ENCODE results near the gene ETV2.
"Not testable (repeated sequence)": the region's sequence is repeated elsewhere in the genome, so short reads cannot be mapped to it uniquely, and the experiment has no call there.

The ETV2 gene, protein sequence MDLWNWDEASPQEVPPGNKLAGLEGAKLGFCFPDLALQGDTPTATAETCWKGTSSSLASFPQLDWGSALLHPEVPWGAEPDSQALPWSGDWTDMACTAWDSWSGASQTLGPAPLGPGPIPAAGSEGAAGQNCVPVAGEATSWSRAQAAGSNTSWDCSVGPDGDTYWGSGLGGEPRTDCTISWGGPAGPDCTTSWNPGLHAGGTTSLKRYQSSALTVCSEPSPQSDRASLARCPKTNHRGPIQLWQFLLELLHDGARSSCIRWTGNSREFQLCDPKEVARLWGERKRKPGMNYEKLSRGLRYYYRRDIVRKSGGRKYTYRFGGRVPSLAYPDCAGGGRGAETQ

DNA sequence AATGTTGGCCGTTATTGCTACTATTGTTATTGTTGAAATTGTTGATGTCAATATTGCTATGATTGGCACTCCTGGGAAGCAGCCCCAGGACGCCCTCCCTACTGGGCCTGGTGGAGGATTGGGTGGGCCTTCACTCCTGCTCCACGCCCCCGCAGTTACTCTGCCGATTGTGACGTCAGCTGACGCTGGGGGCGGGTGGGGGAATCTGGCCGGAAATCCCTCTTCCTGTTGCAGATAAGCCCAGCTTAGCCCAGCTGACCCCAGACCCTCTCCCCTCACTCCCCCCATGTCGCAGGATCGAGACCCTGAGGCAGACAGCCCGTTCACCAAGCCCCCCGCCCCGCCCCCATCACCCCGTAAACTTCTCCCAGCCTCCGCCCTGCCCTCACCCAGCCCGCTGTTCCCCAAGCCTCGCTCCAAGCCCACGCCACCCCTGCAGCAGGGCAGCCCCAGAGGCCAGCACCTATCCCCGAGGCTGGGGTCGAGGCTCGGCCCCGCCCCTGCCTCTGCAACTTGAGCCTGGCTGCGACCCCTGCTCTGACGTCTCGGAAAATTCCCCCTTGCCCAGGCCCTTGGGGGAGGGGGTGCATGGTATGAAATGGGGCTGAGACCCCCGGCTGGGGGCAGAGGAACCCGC lies at the start of gene ETV2:
TSS of gene ETV2 (plus strand) at position 231 of the 637 bp plus-strand sequence. CDS start 716 bp downstream, outside the sequence.
- TF ChIP-seq, protein P1, sequence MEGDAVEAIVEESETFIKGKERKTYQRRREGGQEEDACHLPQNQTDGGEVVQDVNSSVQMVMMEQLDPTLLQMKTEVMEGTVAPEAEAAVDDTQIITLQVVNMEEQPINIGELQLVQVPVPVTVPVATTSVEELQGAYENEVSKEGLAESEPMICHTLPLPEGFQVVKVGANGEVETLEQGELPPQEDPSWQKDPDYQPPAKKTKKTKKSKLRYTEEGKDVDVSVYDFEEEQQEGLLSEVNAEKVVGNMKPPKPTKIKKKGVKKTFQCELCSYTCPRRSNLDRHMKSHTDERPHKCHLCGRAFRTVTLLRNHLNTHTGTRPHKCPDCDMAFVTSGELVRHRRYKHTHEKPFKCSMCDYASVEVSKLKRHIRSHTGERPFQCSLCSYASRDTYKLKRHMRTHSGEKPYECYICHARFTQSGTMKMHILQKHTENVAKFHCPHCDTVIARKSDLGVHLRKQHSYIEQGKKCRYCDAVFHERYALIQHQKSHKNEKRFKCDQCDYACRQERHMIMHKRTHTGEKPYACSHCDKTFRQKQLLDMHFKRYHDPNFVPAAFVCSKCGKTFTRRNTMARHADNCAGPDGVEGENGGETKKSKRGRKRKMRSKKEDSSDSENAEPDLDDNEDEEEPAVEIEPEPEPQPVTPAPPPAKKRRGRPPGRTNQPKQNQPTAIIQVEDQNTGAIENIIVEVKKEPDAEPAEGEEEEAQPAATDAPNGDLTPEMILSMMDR (IDR thresholded peaks at IDR 0.05) = no peak
- Histone ChIP-seq H3K4me3 (ENCODE audit: low read depth in 1 of 2, low read length in 1 of 2) (no peak within 1 kb of the TSS), H3K27ac (no peak within 1 kb of the TSS), H3K27me3 (peaks cover 28% of the 10 kb centered on the region), H3K9me3 (no peaks in the 10 kb centered on the region), H3K4me1 (ENCODE audit: control insufficient read depth in 1 of 2, insufficient read depth in 1 of 2, low read depth in 1 of 2, low read length in 1 of 2) (peaks cover 21 to 32% of the 10 kb centered on the region in 2 experiments), H3K36me3 (peaks cover 19% of the 10 kb centered on the region)

DNA sequence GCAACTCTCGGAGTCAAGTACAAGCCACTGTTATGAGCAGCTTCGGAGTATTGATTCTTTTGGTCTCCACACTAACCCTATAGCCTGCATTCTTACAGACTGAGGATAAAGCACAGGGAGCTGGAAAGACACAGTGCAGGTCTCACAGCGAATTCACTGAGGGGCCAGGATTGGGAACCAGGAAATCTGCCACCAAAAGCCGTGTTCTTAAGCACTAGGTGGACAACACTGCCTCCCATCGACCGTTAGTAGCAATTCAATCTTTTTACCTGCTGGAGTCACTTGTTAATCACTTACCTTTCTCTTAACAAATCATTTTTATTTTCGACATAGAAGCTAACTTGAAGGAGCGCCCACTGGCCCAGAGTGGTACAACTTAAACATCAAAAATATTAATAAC lies 49.3 kb upstream of the ETV2 start:
- Histone ChIP-seq H3K9me3 (no peaks in the 10 kb centered on the region), H3K27me3 (peaks cover 3% of the 10 kb centered on the region), H3K4me1 (ENCODE audit: control insufficient read depth in 1 of 2, insufficient read depth in 1 of 2, low read depth in 1 of 2, low read length in 1 of 2) (no peaks in the 10 kb centered on the region), H3K27ac (no peak overlapping the region), H3K4me3 (ENCODE audit: low read depth in 1 of 2, low read length in 1 of 2) (no peak overlapping the region), H3K36me3 (no peaks in the 10 kb centered on the region)
- TF ChIP-seq, protein P1 (IDR thresholded peaks at IDR 0.05) = no peak

DNA sequence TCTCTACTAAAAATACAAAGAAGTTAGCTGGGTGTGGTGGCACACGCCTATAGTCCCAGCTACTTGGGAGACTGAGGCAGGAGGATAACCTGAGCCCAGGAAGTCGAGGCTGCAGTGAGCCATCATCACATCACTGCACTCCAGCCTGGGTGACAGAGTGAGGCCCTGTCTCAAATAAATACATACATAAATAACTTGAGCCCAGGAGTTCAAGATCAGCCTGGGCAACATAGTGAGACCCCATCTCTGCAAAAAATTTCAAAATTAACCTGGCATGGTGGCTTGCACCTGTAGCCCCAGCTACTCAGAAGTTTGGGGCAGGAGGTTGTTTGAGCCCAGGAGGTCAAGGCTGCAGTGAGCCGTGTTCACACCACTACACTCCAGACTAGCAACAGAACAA lies 46.5 kb upstream of the ETV2 start:
- not testable (repeated sequence) for H3K4me3 ChIP-seq (ENCODE audit: low read depth in 1 of 2, low read length in 1 of 2)

DNA sequence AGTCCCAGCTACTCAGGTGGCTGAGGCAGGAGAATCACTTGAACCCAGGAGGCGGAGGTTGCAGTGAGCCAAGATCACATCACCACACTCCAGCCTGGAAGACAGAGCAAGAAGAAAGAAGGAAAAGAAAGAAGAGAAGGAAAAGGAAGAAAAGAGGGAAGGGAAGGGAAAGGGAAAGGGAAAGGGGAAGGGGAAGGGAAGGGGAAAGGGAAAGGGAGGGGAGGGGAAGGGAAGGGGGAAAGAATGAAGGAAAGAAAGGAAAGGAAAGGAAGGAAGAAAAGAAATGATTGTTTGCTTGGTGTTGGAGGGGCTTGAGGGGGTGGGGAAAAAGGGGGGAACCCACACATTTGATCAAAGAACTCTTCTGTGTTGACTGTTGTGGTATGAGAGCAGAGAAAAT lies 45.6 kb upstream of the ETV2 start:
- H3K36me3 ChIP-seq = no peaks in the 10 kb centered on the region
- TF ChIP-seq, protein P1 (IDR thresholded peaks at IDR 0.05) = no peak
- H3K4me3 ChIP-seq (ENCODE audit: low read depth in 1 of 2, low read length in 1 of 2) = no peak overlapping the region
- H3K9me3 ChIP-seq = no peaks in the 10 kb centered on the region
- no peak overlapping the region for H3K27ac ChIP-seq
- H3K4me1 ChIP-seq (ENCODE audit: control insufficient read depth in 1 of 2, insufficient read depth in 1 of 2, low read depth in 1 of 2, low read length in 1 of 2) = no peaks in the 10 kb centered on the region
- peaks cover 19% of the 10 kb centered on the region for H3K27me3 ChIP-seq

More for the DNA sequence above, 46.5 kb upstream of the ETV2 start:
- H3K9me3 ChIP-seq; H3K36me3 ChIP-seq; H3K27ac ChIP-seq; H3K4me1 ChIP-seq (ENCODE audit: control insufficient read depth in 1 of 2, insufficient read depth in 1 of 2, low read depth in 1 of 2, low read length in 1 of 2): not testable (repeated sequence)
- peaks cover 19% of the 10 kb centered on the region for H3K27me3 ChIP-seq

DNA sequence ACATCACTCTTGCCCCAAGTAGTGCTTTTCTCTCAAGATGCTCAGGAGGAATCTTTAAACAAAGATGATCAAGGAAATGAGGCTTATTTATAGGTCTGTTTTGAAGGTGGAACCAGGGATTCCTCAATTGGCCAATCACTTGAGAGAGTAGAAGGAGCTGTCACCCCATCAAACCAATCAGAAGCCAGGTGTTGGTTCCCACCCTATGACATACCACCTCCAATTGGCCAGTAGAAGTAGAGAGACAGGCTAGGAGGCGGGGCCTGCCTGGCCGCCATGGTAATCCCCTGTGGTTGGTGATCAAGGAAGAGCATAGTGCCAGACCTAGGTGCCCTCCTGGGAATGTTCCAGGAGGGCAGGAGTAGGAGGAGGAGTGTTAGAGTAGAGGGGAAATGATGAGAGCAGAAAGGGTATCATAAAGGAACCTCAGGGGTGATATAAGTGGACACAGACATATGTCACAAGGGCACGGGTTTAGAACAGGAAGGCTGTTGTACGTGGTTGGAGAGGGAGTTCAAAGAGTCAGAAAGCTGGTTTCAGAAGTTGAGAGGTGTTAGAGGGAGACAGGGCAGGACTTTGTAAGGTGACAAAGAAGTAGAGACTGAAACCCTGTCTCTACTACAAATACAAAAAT lies 45.1 kb upstream of the ETV2 start:
- no peaks in the 10 kb centered on the region for H3K4me1 ChIP-seq (ENCODE audit: control insufficient read depth in 1 of 2, insufficient read depth in 1 of 2, low read depth in 1 of 2, low read length in 1 of 2)
- TF ChIP-seq, protein P1 (IDR thresholded peaks at IDR 0.05) = no peak
- peaks cover 18% of the 10 kb centered on the region for H3K27me3 ChIP-seq

DNA sequence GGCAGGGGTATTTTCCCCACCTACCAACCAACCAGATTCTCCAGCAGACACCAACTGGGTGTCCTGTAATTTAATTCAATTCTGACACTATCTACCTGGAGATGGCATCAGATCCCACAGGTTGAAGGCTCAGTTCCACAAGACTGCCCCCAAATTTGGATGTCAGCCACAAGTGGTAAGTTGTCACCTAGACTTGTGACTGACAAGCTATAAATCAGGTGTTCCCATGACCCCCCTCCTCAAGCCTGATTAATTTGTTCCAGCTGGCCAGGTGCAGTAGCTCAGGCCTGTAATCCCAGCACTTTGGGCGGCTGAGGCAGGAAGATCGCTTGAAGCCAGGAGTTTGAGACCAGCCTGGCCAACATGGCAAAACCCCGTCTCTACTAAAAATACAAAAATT lies 39.6 kb upstream of the ETV2 start:
- Histone ChIP-seq H3K4me3 (ENCODE audit: low read depth in 1 of 2, low read length in 1 of 2) (no peak overlapping the region), H3K27me3 (peaks cover 16% of the 10 kb centered on the region), H3K4me1 (ENCODE audit: control insufficient read depth in 1 of 2, insufficient read depth in 1 of 2, low read depth in 1 of 2, low read length in 1 of 2) (peaks cover 0 to 4% of the 10 kb centered on the region in 2 experiments), H3K36me3 (no peaks in the 10 kb centered on the region), H3K27ac (no peak overlapping the region), H3K9me3 (no peaks in the 10 kb centered on the region)
- TF ChIP-seq, protein P1 (IDR thresholded peaks at IDR 0.05) = no peak

More for the DNA sequence above, 45.1 kb upstream of the ETV2 start:
- H3K27ac ChIP-seq = no peak overlapping the region
- H3K36me3 ChIP-seq = no peaks in the 10 kb centered on the region
- no peak overlapping the region for H3K4me3 ChIP-seq (ENCODE audit: low read depth in 1 of 2, low read length in 1 of 2)
- H3K9me3 ChIP-seq = no peaks in the 10 kb centered on the region

DNA sequence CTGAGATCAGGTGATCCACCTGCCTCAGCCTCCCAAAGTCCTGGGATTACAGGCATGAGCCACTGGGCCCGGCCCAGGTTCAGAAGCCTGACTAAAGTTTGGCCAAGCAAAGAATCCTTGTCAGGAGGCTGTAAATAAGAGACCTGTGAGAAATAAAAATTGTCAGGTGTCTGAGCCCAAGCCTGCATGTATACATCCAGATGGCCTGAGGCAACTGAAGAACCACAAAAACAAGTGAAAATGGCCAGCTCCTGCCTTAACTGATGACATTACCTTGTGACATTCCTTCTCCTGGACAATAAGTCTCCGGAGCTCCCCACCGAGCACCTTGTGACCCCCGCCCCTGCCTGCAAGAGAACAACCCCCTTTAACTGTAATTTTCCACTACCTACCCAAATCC lies 37.1 kb upstream of the ETV2 start:
- not testable (repeated sequence) for H3K9me3 ChIP-seq; H3K27me3 ChIP-seq; H3K36me3 ChIP-seq; H3K4me3 ChIP-seq (ENCODE audit: low read depth in 1 of 2, low read length in 1 of 2); H3K4me1 ChIP-seq (ENCODE audit: control insufficient read depth in 1 of 2, insufficient read depth in 1 of 2, low read depth in 1 of 2, low read length in 1 of 2); H3K27ac ChIP-seq

DNA sequence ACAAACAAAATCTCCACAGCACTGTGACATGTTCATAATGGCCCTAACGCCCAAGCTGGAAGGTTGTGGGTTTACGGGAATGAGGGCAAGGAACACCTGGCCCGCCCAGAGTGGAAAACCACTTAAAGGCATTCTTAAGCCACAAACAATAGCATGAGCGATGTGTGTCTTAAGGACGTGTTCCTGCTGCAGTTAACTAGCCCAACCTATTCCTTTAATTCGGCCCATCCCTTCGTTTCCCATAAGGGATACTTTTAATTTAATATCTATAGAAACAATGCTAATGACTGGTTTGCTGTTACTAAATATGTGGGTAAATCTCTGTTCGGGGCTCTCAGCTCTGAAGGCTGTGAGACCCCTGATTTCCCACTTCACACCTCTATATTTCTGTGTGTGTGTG lies 34.4 kb upstream of the ETV2 start:
- not testable (repeated sequence) for H3K27me3 ChIP-seq; H3K36me3 ChIP-seq; H3K9me3 ChIP-seq; H3K4me3 ChIP-seq (ENCODE audit: low read depth in 1 of 2, low read length in 1 of 2); H3K27ac ChIP-seq
- H3K4me1 ChIP-seq (ENCODE audit: control insufficient read depth in 1 of 2, insufficient read depth in 1 of 2, low read depth in 1 of 2, low read length in 1 of 2) = peaks cover 16 to 18% of the 10 kb centered on the region in 2 experiments

All from neutrophil (primary cell).